ENCODE measurements around the gene GALNT14.

DNA sequence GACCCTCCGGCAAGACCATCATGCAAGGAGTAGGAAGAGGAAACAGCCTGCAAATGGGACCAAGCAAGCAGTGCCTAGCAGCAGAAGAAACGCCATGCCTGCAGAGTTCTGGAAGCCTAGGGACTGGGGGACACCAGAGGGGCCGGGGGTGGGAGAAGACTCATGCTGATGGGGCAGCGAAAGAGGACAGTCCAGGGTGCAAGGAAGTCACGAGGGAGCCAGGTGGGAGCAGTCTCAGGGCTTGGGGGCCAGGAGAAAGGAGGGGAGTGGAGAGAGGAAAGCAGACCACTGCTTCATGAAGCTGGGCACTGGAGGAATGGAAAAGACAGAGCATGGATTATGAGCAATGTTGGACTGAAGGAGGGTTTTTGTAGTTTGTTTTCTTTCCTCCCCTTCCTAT, 211.6 kb downstream of the GALNT14 start:
- TF ChIP-seq, protein P1, sequence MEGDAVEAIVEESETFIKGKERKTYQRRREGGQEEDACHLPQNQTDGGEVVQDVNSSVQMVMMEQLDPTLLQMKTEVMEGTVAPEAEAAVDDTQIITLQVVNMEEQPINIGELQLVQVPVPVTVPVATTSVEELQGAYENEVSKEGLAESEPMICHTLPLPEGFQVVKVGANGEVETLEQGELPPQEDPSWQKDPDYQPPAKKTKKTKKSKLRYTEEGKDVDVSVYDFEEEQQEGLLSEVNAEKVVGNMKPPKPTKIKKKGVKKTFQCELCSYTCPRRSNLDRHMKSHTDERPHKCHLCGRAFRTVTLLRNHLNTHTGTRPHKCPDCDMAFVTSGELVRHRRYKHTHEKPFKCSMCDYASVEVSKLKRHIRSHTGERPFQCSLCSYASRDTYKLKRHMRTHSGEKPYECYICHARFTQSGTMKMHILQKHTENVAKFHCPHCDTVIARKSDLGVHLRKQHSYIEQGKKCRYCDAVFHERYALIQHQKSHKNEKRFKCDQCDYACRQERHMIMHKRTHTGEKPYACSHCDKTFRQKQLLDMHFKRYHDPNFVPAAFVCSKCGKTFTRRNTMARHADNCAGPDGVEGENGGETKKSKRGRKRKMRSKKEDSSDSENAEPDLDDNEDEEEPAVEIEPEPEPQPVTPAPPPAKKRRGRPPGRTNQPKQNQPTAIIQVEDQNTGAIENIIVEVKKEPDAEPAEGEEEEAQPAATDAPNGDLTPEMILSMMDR (IDR thresholded peaks at IDR 0.05) = no peak
- no peak for TF ChIP-seq ZFX (IDR thresholded peaks at IDR 0.05; ENCODE audit: borderline replicate concordance)

Measured in 22Rv1 (cell line).